ENCODE results near the gene MRRF. TPM values are rescaled to one million over a fixed set of nuclear protein-coding genes. Genes with fewer than 3 reads are reported as not detected.
A peak's percentile ranks its signal among the peaks of the same experiment; 100 is the strongest.

Gene MRRF
- total RNA-seq, 1 donor from 2014 or later: 41.2 TPM

- no peak for TF ChIP-seq CTCF (conservative IDR thresholded peaks at IDR 0.05)
- H3K36me3 Mint-ChIP-seq: no peaks in the 10 kb centered on the region
Measured at GRCh38 chr9:122232796-122233306, 31.8 kb upstream of the MRRF start.

GRCh38 chr9:122234022-122234748, 30.5 kb upstream of the MRRF start:
- Mint-ChIP-seq H3K4me3 (no peak overlapping the region), H3K9me3 (no peaks in the 10 kb centered on the region), H3K4me1 (ENCODE audit: unreplicated experiment) (peaks cover 14% of the 10 kb centered on the region), H3K27me3 (peaks cover 32% of the 10 kb centered on the region), H3K36me3 (peaks cover 8% of the 10 kb centered on the region), H3K27ac (no peak overlapping the region)
- no peak for DNase-seq (ENCODE audit: extremely low spot score, unreplicated experiment)
- no peak for TF ChIP-seq CTCF (conservative IDR thresholded peaks at IDR 0.05)

More at GRCh38 chr9:122232796-122233306, 31.8 kb upstream of the MRRF start:
- Mint-ChIP-seq H3K9me3 (no peaks in the 10 kb centered on the region), H3K27ac (no peak overlapping the region), H3K4me3 (peak overlapping the region; percentile 58), H3K4me1 (ENCODE audit: unreplicated experiment) (peaks cover 14% of the 10 kb centered on the region), H3K27me3 (peaks cover 37% of the 10 kb centered on the region)
- DNase-seq (ENCODE audit: extremely low spot score, unreplicated experiment): no peak

DNA sequence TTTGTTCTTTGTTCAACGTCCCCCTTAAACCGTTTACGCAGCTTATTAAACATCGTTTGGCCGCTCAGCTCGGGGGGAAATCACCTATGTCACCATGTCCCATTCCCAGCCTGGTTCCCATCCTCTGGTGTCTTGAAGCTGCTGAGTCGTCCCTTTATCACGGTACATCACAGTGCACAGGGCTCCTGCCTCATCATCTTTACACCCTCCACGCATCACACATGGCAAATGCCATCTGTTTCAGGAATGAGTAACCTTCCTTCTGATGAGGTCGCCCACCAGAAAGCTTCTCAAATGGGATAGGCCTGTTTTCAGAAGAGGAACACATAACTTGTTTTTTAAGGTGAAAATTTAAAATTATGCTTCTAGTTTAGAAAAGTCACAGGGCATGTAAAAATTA, 28.0 kb upstream of the MRRF start:
- H3K9me3 Mint-ChIP-seq: no peaks in the 10 kb centered on the region
- H3K27ac Mint-ChIP-seq: no peak overlapping the region
- H3K4me1 Mint-ChIP-seq (ENCODE audit: unreplicated experiment): peaks cover 14% of the 10 kb centered on the region
- no peak overlapping the region for H3K4me3 Mint-ChIP-seq
- TF ChIP-seq CTCF (conservative IDR thresholded peaks at IDR 0.05): no peak
- no peak for DNase-seq (ENCODE audit: extremely low spot score, unreplicated experiment)
- peaks cover 15% of the 10 kb centered on the region for H3K36me3 Mint-ChIP-seq
- H3K27me3 Mint-ChIP-seq: peaks cover 32% of the 10 kb centered on the region

- no peak for TF ChIP-seq CTCF (conservative IDR thresholded peaks at IDR 0.05)
- Mint-ChIP-seq H3K27me3 (peaks cover 11% of the 10 kb centered on the region), H3K4me1 (ENCODE audit: unreplicated experiment) (peaks cover 4% of the 10 kb centered on the region), H3K27ac (no peak overlapping the region), H3K36me3 (peaks cover 16% of the 10 kb centered on the region), H3K4me3 (no peak overlapping the region), H3K9me3 (no peaks in the 10 kb centered on the region)
- DNase-seq (ENCODE audit: extremely low spot score, unreplicated experiment): no peak
Measured at GRCh38 chr9:122239722-122240121, 25.0 kb upstream of the MRRF start.

- no peak for TF ChIP-seq CTCF (conservative IDR thresholded peaks at IDR 0.05)
- Mint-ChIP-seq H3K4me1 (ENCODE audit: unreplicated experiment) (no peaks in the 10 kb centered on the region), H3K4me3 (no peak overlapping the region), H3K9me3 (no peaks in the 10 kb centered on the region), H3K27me3 (no peaks in the 10 kb centered on the region), H3K27ac (no peak overlapping the region), H3K36me3 (peaks cover 18% of the 10 kb centered on the region)
- DNase-seq (ENCODE audit: extremely low spot score, unreplicated experiment): no peak
Measured at GRCh38 chr9:122244349-122244748, 20.3 kb upstream of the MRRF start.

Data from type B pancreatic cell (in vitro differentiated cells).